Bronchial smooth muscle cell (primary cell): ENCODE measurements around the gene MFNG. TPM values are rescaled to one million over a fixed set of nuclear protein-coding genes. Genes with fewer than 3 reads are reported as not detected.

Source experiments
- total RNA-seq: library from RNA; depleted of rRNA; stranded (reverse); fragments of >200 nt; gene quantifications from 2 replicates; pipeline ENCODE4 v1.2.1, GENCODE V29; 2014

MFNG gene, protein sequence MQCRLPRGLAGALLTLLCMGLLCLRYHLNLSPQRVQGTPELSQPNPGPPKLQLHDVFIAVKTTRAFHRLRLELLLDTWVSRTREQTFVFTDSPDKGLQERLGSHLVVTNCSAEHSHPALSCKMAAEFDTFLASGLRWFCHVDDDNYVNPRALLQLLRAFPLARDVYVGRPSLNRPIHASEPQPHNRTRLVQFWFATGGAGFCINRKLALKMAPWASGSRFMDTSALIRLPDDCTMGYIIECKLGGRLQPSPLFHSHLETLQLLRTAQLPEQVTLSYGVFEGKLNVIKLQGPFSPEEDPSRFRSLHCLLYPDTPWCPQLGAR
- total RNA-seq: not detected in 2 replicates

GRCh38 chr22:37486224-37486845, at the start of gene MFNG:
MFNG (minus strand) TSS chr22:37486384; CDS start chr22:37486177, 207 bp downstream.

DNA sequence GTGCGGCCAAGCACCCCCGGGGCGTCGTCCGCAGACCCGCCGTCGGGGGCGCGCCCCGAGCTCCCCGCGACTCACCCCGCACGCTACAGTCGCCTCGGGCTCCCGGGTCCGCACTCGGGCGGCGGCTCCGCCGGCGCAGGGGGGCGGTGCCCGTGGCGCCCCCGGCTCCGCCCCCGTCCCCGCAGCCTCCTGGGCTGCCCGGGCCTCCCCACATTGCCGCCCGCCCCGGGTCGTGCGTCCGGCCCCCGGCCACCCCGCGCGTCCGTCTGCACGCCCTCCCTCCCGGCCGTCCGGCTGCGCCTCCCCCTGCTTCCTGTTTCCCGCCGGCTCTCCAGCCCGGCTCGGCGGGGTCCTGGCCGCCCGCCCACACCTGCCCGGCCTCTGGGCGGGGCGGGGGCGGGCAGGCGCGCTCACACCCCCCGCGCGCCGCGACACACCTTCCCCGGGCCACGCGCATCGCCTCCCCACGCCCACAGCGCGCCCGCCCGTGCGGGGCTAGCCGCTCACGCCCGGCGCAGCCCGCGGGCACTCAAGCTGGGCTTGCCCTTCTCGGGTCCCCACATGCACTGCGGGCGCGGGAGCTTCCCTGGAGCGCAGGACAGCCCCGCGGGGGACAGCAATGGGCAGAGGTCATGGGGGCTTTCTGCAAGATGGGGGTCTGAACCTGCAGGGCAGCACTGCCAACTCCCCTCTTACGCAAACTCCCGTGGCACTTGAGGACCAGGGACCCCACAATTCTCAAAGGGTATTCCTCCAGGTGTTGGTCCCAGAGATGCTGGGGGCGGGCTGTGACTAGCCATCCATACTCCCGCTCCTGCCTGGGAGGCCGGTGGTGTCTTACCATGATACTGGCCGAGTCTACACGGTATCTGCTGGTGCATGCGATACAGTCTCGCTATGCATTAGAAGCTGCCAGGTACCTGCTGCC, 33.3 kb upstream of the MFNG start, which contains the start of gene CARD10:
Gene CARD10, minus strand, starts transcription at position 148 of the 928 bp plus-strand sequence. CDS start 215 bp downstream, outside the sequence.

DNA sequence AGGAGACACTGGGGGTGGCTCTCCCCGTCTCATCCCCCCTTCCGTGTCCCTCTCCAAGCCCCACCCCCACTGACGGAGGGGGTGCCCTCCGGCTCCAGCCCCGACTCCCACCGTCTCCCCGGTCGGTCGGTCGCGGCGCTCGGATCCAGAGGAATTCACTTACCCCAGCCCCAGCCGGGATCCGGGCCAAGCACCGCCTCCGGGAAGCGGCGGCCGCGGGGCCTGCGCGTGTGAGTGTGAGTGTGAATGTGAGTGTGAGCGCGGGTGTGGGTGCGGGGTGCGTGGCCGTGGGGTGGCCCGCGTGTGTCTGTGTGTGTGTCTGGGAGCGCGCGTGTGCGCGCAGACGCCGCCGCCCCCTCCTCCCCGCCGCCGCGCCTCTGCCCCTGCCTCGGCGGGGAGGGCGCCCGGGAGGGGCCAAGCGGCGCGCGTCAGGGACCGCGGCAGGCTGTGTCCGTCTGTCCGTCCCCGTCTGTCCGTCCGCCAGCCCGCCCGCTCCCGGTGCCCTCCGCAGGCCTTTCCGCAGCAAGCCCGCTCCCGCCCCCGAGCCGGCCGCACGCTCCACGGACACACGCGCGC, 59.0 kb downstream of the MFNG start, which contains the start of gene ELFN2:
Gene ELFN2, minus strand, starts transcription at position 345 of the 576 bp plus-strand sequence. CDS start 51,945 bp downstream, outside the sequence.

Other genes with a start within 250 kb of the MFNG start
- gene RAC2, start 242.1 kb downstream of the MFNG start, total RNA-seq: 0.34 and 5.0 TPM in 2 replicates
- 0.26 and 0.32 TPM in 2 replicates for gene CYTH4, start 203.9 kb downstream of the MFNG start, total RNA-seq
- 0.32 TPM in 1 of 2 replicates, not detected in the other for gene ELFN2, start 58.9 kb downstream of the MFNG start, total RNA-seq
- 2.4 and 2.5 TPM in 2 replicates for gene CARD10, start 33.0 kb upstream of the MFNG start, total RNA-seq
- gene CDC42EP1, start 74.1 kb upstream of the MFNG start, total RNA-seq: 3.3 and 4.1 TPM in 2 replicates
- gene LGALS2, start 93.7 kb upstream of the MFNG start, total RNA-seq: not detected in 2 replicates
- 34.5 and 34.8 TPM in 2 replicates for gene GGA1, start 122.5 kb upstream of the MFNG start, total RNA-seq
- 7.3 and 16.1 TPM in 2 replicates for gene SH3BP1, start 153.3 kb upstream of the MFNG start, total RNA-seq
- 1.7 and 2.8 TPM in 2 replicates for gene PDXP, start 172.3 kb upstream of the MFNG start, total RNA-seq
- 17,095 and 18,883 TPM in 2 replicates for gene LGALS1, start 189.3 kb upstream of the MFNG start, total RNA-seq
- 20.2 and 25.5 TPM in 2 replicates for gene NOL12, start 200.0 kb upstream of the MFNG start, total RNA-seq
- gene TRIOBP, start 210.7 kb upstream of the MFNG start, total RNA-seq: 140 and 250 TPM in 2 replicates